OCI-LY7 (cell line): Measurements from ENCODE around the gene ISLR. TPM values are rescaled to one million over a fixed set of nuclear protein-coding genes. Genes with fewer than 3 reads are reported as not detected.

Experiments used
- BruUV-seq: library from RNA; stranded (reverse); fragments of 400-500 nt; replicated peaks from 2 replicates; lab custom pipeline; 2021; lab: Mats Ljungman, UMichigan
- CTCF ChIA-PET: fragments of 300-600 bp; sonication (Branson Sonifier 250); formaldehyde crosslinking; loops from one replicate; lab custom pipeline; 2022; ENCODE audit warnings: antibody characterized with exemption; ENCODE audit not compliant: unreplicated experiment; lab: Charles Lee
- POLR2A ChIA-PET: fragments of 300-600 bp; sonication (Branson Sonifier 250); formaldehyde crosslinking; loops from one replicate; lab custom pipeline; 2022; ENCODE audit warnings: antibody characterized with exemption; lab: Charles Lee
- DNase-seq: peaks from one replicate; pipeline ENCODE4 v3.0.0-alpha.2; 2015; ENCODE audit warnings: low spot score
- H2AFZ ChIP-seq: fragments of 200-600 bp; sonication (generic), shearing (Covaris generic); 2 replicates; pipeline ENCODE4 v1.6.1; 2014; ENCODE audit warnings: mild to moderate bottlenecking, antibody characterized with exemption, low read length, moderate library complexity
- H3K27ac ChIP-seq: fragments of 200-600 bp; sonication (generic); 2 replicates; pipeline ENCODE4 v1.5.1; 2014; ENCODE audit warnings: mixed run types, low read depth, mild to moderate bottlenecking, moderate library complexity, low read length, inconsistent platforms; ENCODE audit not compliant: poor library complexity, severe bottlenecking
- H3K36me3 ChIP-seq: fragments of 200-600 bp; sonication (generic); 2 replicates; pipeline ENCODE4 v1.6.1; 2014; ENCODE audit warnings: mild to moderate bottlenecking, antibody characterized with exemption, low read length, moderate library complexity, mixed read lengths; ENCODE audit not compliant: insufficient read depth
- H3K4me1 ChIP-seq: fragments of 200-600 bp; sonication (generic); 2 replicates; pipeline ENCODE4 v1.5.1; 2014; ENCODE audit warnings: mild to moderate bottlenecking, low read length; ENCODE audit not compliant: insufficient read depth, poor library complexity, severe bottlenecking
- H3K4me2 ChIP-seq: fragments of 200-600 bp; sonication (generic); 2 replicates; pipeline ENCODE4 v1.6.1; 2014; ENCODE audit warnings: mild to moderate bottlenecking, low read length
- H3K4me3 ChIP-seq: fragments of 200-600 bp; sonication (generic); 2 replicates; pipeline ENCODE4 v1.5.1; 2014; ENCODE audit warnings: mild to moderate bottlenecking, low read depth, low read length; ENCODE audit not compliant: poor library complexity, severe bottlenecking
- H3K79me2 ChIP-seq: fragments of 200-600 bp; sonication (generic); 2 replicates; pipeline ENCODE4 v1.6.1; 2016; ENCODE audit warnings: low read depth, mild to moderate bottlenecking, low read length, moderate library complexity, mixed read lengths; ENCODE audit not compliant: insufficient read depth
- H3K9me2 ChIP-seq: fragments of 200-600 bp; sonication (generic); 2 replicates; pipeline ENCODE4 v1.6.1; 2016; ENCODE audit warnings: mild to moderate bottlenecking, low read length, mixed read lengths; ENCODE audit not compliant: insufficient read depth
- H3K9me3 ChIP-seq: fragments of 200-600 bp; sonication (generic); 2 replicates; pipeline ENCODE4 v1.6.1; 2014; ENCODE audit warnings: mild to moderate bottlenecking, mixed run types, low read length, mixed read lengths
- H4K20me1 ChIP-seq: fragments of 200-600 bp; sonication (generic); 2 replicates; pipeline ENCODE4 v1.6.1; 2014; ENCODE audit warnings: mild to moderate bottlenecking, antibody characterized with exemption, low read length, moderate library complexity, mixed read lengths; ENCODE audit not compliant: insufficient read depth
- CTCF ChIP-seq: fragments of 200-600 bp; sonication (generic); conservative IDR thresholded peaks from 2 replicates; pipeline ENCODE4 v1.5.1; 2014; ENCODE audit warnings: mild to moderate bottlenecking, antibody characterized with exemption, low read length, moderate library complexity, mixed read lengths
- EZH2phosphoT487 ChIP-seq: fragments of 200-600 bp; sonication (generic); IDR thresholded peaks from 2 replicates; pipeline ENCODE4 v1.6.1; 2018; ENCODE audit warnings: low read depth, borderline replicate concordance, mild to moderate bottlenecking, mixed run types, antibody characterized with exemption, low read length, moderate library complexity, mixed read lengths
- intact Hi-C: fragments of 100-400 bp; cut with micrococcal nuclease; formaldehyde crosslinking; loops from one replicate; pipeline ENCODE4 v1.10.0; 2022; ENCODE audit not compliant: unreplicated experiment
- total RNA-seq, 2 experiments: library from RNA; depleted of rRNA in 1 of 2; stranded (reverse); fragments of >200 nt in 1 of 2; shearing (Covaris generic) in 1 of 2; gene quantifications; 2 replicates each; pipeline ENCODE4 v1.2.3, GENCODE V29; 2014 to 2022

Gene ISLR
- total RNA-seq, 2 experiments from 2014 or later: not detected

GRCh38 chr15:74206801-74207281, 33.3 kb downstream of the ISLR start:
- no peaks in the 10 kb centered on the region for H3K9me2 ChIP-seq
- CTCF ChIA-PET: no interaction called here
- no TSS peak for BruUV-seq

GRCh38 chr15:74207652-74208440, 34.3 kb downstream of the ISLR start:
- Histone ChIP-seq H2AFZ (no peak overlapping the region), H3K36me3 (no peaks in the 10 kb centered on the region), H3K9me3 (no peaks in the 10 kb centered on the region), H3K27ac (no peak overlapping the region), H3K9me2 (no peaks in the 10 kb centered on the region), H3K4me3 (no peak overlapping the region), H3K4me1 (no peaks in the 10 kb centered on the region), H4K20me1 (no peaks in the 10 kb centered on the region), H3K79me2 (no peaks in the 10 kb centered on the region), H3K4me2 (no peak overlapping the region)
- no peak for DNase-seq
- intact Hi-C loops: no loop called here
- no peak for TF ChIP-seq CTCF
- TF ChIP-seq EZH2phosphoT487: no peak
- no TSS peak for BruUV-seq
- CTCF ChIA-PET: no interaction called here
- POLR2A ChIA-PET: no interaction called here

More at GRCh38 chr15:74206801-74207281, 33.3 kb downstream of the ISLR start:
- Histone ChIP-seq H3K4me1 (no peaks in the 10 kb centered on the region), H3K4me3 (no peak overlapping the region), H3K36me3 (no peaks in the 10 kb centered on the region), H3K9me3 (no peaks in the 10 kb centered on the region), H2AFZ (no peak overlapping the region), H3K4me2 (no peak overlapping the region), H4K20me1 (no peaks in the 10 kb centered on the region), H3K79me2 (no peaks in the 10 kb centered on the region), H3K27ac (no peak overlapping the region)
- no peak for DNase-seq
- intact Hi-C loops: no loop called here
- TF ChIP-seq EZH2phosphoT487 (no peak), CTCF (no peak)
- POLR2A ChIA-PET: no interaction called here

GRCh38 chr15:74208496-74208895, 35.0 kb downstream of the ISLR start:
- Histone ChIP-seq H3K4me1 (no peaks in the 10 kb centered on the region), H3K9me2 (no peaks in the 10 kb centered on the region), H2AFZ (no peak overlapping the region), H3K79me2 (no peaks in the 10 kb centered on the region), H3K36me3 (no peaks in the 10 kb centered on the region), H3K9me3 (no peaks in the 10 kb centered on the region), H3K4me2 (no peak overlapping the region), H3K4me3 (no peak overlapping the region), H4K20me1 (no peaks in the 10 kb centered on the region), H3K27ac (no peak overlapping the region)
- BruUV-seq: no TSS peak
- TF ChIP-seq EZH2phosphoT487: no peak
- no peak for TF ChIP-seq CTCF
- ChIA-PET POLR2A (no interaction called here), CTCF (no interaction called here)
- intact Hi-C loops: no loop called here
- DNase-seq: no peak
